IPS-15b (cell line): ENCODE data around the gene NDUFAF3.
A peak's percentile ranks its signal among the peaks of the same experiment; 100 is the strongest.

Experiments used
- H3K27me3 ChIP-seq: one replicate; pipeline ENCODE4 v1.6.1; 2013; ENCODE audit warnings: low read length; ENCODE audit not compliant: control insufficient read depth, insufficient read depth
- H3K36me3 ChIP-seq: one replicate; pipeline ENCODE4 v1.6.1; 2013; ENCODE audit warnings: low read length; ENCODE audit not compliant: control insufficient read depth, insufficient read depth
- H3K4me1 ChIP-seq: one replicate; pipeline ENCODE4 v1.6.1; 2013; ENCODE audit warnings: mild to moderate bottlenecking, low read length; ENCODE audit not compliant: control insufficient read depth, insufficient read depth
- H3K4me3 ChIP-seq: one replicate; pipeline ENCODE4 v1.5.1; 2013; ENCODE audit warnings: low read depth, low read length
- H3K9ac ChIP-seq: one replicate; pipeline ENCODE4 v1.6.1; 2013; ENCODE audit warnings: low read depth, mild to moderate bottlenecking, low read length
- H3K9me3 ChIP-seq: one replicate; pipeline ENCODE4 v1.6.1; 2013; ENCODE audit warnings: mild to moderate bottlenecking, low read length; ENCODE audit not compliant: control insufficient read depth, insufficient read depth

The NDUFAF3 gene

GRCh38 chr3:49021813-49022687, at the start of gene NDUFAF3:
Gene NDUFAF3 (plus strand): TSS chr3:49022121. CDS start chr3:49022145, 24 bp downstream.
- Histone ChIP-seq H3K9me3 (no peaks in the 10 kb centered on the region), H3K4me1 (peaks cover 13% of the 10 kb centered on the region), H3K4me3 (peak within 1 kb of the TSS; percentile 92), H3K9ac (peak within 1 kb of the TSS; percentile 96), H3K27me3 (no peaks in the 10 kb centered on the region), H3K36me3 (peaks cover 36% of the 10 kb centered on the region)

GRCh38 chr3:48974076-48974864, 47.7 kb upstream of the NDUFAF3 start:
- Histone ChIP-seq H3K9me3 (no peaks in the 10 kb centered on the region), H3K4me3 (no peak overlapping the region), H3K4me1 (no peaks in the 10 kb centered on the region), H3K27me3 (no peaks in the 10 kb centered on the region), H3K36me3 (peaks cover 64% of the 10 kb centered on the region), H3K9ac (no peak overlapping the region)

GRCh38 chr3:48979451-48979850, 42.5 kb upstream of the NDUFAF3 start:
- no peaks in the 10 kb centered on the region for H3K9me3 ChIP-seq
- H3K4me3 ChIP-seq = no peak overlapping the region
- H3K27me3 ChIP-seq = no peaks in the 10 kb centered on the region
- no peaks in the 10 kb centered on the region for H3K4me1 ChIP-seq
- peaks cover 55% of the 10 kb centered on the region for H3K36me3 ChIP-seq
- no peak overlapping the region for H3K9ac ChIP-seq

- no peaks in the 10 kb centered on the region for H3K27me3 ChIP-seq
- no peak overlapping the region for H3K9ac ChIP-seq
- no peaks in the 10 kb centered on the region for H3K4me1 ChIP-seq
- H3K9me3 ChIP-seq = no peaks in the 10 kb centered on the region
- no peak overlapping the region for H3K4me3 ChIP-seq
- H3K36me3 ChIP-seq = peaks cover 48% of the 10 kb centered on the region
These were observed 41.6 kb upstream of the NDUFAF3 start for GRCh38 chr3:48980295-48980694.

- Histone ChIP-seq H3K9me3 (no peaks in the 10 kb centered on the region), H3K4me1 (no peaks in the 10 kb centered on the region), H3K4me3 (no peak overlapping the region), H3K36me3 (peaks cover 38% of the 10 kb centered on the region), H3K27me3 (no peaks in the 10 kb centered on the region), H3K9ac (no peak overlapping the region)
These were observed 39.9 kb upstream of the NDUFAF3 start for GRCh38 chr3:48982016-48982415.

- Histone ChIP-seq H3K27me3 (no peaks in the 10 kb centered on the region), H3K9ac (no peak overlapping the region), H3K4me3 (no peak overlapping the region), H3K9me3 (no peaks in the 10 kb centered on the region), H3K4me1 (no peaks in the 10 kb centered on the region), H3K36me3 (peaks cover 34% of the 10 kb centered on the region)
These were observed 39.2 kb upstream of the NDUFAF3 start for GRCh38 chr3:48982686-48983085.

GRCh38 chr3:48983096-48983495, 38.8 kb upstream of the NDUFAF3 start:
- Histone ChIP-seq H3K9me3 (no peaks in the 10 kb centered on the region), H3K27me3 (no peaks in the 10 kb centered on the region), H3K9ac (no peak overlapping the region), H3K36me3 (peaks cover 34% of the 10 kb centered on the region), H3K4me1 (no peaks in the 10 kb centered on the region), H3K4me3 (no peak overlapping the region)

- Histone ChIP-seq H3K27me3 (no peaks in the 10 kb centered on the region), H3K36me3 (peaks cover 27% of the 10 kb centered on the region), H3K9ac (no peak overlapping the region), H3K4me3 (no peak overlapping the region), H3K9me3 (no peaks in the 10 kb centered on the region), H3K4me1 (peaks cover 3% of the 10 kb centered on the region)
These were observed 37.3 kb upstream of the NDUFAF3 start for GRCh38 chr3:48984663-48985062.

- Histone ChIP-seq H3K27me3 (no peaks in the 10 kb centered on the region), H3K36me3 (peaks cover 18% of the 10 kb centered on the region), H3K4me3 (no peak overlapping the region), H3K9me3 (no peaks in the 10 kb centered on the region), H3K4me1 (peaks cover 4% of the 10 kb centered on the region), H3K9ac (no peak overlapping the region)
These were observed 36.0 kb upstream of the NDUFAF3 start for GRCh38 chr3:48985831-48986376.

GRCh38 chr3:48989126-48989795, 32.7 kb upstream of the NDUFAF3 start:
- Histone ChIP-seq H3K4me1 (peaks cover 10% of the 10 kb centered on the region), H3K27me3 (no peaks in the 10 kb centered on the region), H3K9ac (peak overlapping the region; percentile 97), H3K9me3 (no peaks in the 10 kb centered on the region), H3K4me3 (peak overlapping the region; percentile 95), H3K36me3 (peaks cover 4% of the 10 kb centered on the region)
